Osteoblast (primary cell): Measurements from ENCODE around the gene CLECL1. TPM values are rescaled to one million over a fixed set of nuclear protein-coding genes. Genes with fewer than 3 reads are reported as not detected.
"Not testable (repeated sequence)": the region's sequence is repeated elsewhere in the genome, so short reads cannot be mapped to it uniquely, and the experiment has no call there.

Experiments
- DNase-seq: peaks from one replicate; pipeline ENCODE4 v3.0.0; 2011; ENCODE audit warnings: low spot score, mixed read lengths; ENCODE audit not compliant: insufficient read length; ENCODE audit errors: missing footprints
- H2AFZ ChIP-seq: 2 replicates; pipeline ENCODE4 v1.6.0; 2011; ENCODE audit warnings: mild to moderate bottlenecking, low read length
- H3K27ac ChIP-seq: 2 replicates; pipeline ENCODE4 v1.5.1; 2011; ENCODE audit warnings: mild to moderate bottlenecking, low read depth, low read length, moderate library complexity
- H3K27me3 ChIP-seq: 2 replicates; pipeline ENCODE4 v1.6.0; 2012; ENCODE audit warnings: mild to moderate bottlenecking, control low read depth, inconsistent platforms, low read length, moderate library complexity; ENCODE audit not compliant: insufficient read depth
- H3K36me3 ChIP-seq: 2 replicates; pipeline ENCODE4 v1.5.1; 2011; ENCODE audit warnings: mild to moderate bottlenecking, low read length, control low read depth, moderate library complexity; ENCODE audit not compliant: insufficient read depth
- H3K4me1 ChIP-seq: 2 replicates; pipeline ENCODE4 v1.5.1; 2011; ENCODE audit warnings: mild to moderate bottlenecking, low read length, control low read depth, moderate library complexity; ENCODE audit not compliant: insufficient read depth
- H3K4me2 ChIP-seq: 2 replicates; pipeline ENCODE4 v1.6.0; 2011; ENCODE audit warnings: mild to moderate bottlenecking, low read length; ENCODE audit not compliant: insufficient read depth
- H3K4me3 ChIP-seq: fragments of 200-600 bp; sonication (generic); 3 replicates; pipeline ENCODE4 v1.5.1; 2012; ENCODE audit warnings: mild to moderate bottlenecking, low read length, inconsistent platforms; ENCODE audit not compliant: insufficient read depth
- H3K79me2 ChIP-seq: 2 replicates; pipeline ENCODE4 v1.6.0; 2012; ENCODE audit warnings: mild to moderate bottlenecking, low read length, control low read depth, inconsistent platforms; ENCODE audit not compliant: insufficient read depth
- H3K9me3 ChIP-seq: 2 replicates; pipeline ENCODE4 v1.5.1; 2011; ENCODE audit warnings: low read depth, low read length, control low read depth
- H4K20me1 ChIP-seq: 2 replicates; pipeline ENCODE4 v1.6.0; 2012; ENCODE audit warnings: mild to moderate bottlenecking, low read length, control low read depth; ENCODE audit not compliant: insufficient read depth
- total RNA-seq: library from RNA; depleted of rRNA; stranded (reverse); fragments of >200 nt; gene quantifications from 2 replicates; pipeline ENCODE4 v1.2.3, GENCODE V29; 2012
- TF ChIP-seq, protein P1 (sequence below): IDR thresholded peaks from 2 replicates; pipeline ENCODE4 v1.5.1; 2011; ENCODE audit warnings: mild to moderate bottlenecking, low read depth, low read length, moderate library complexity; ENCODE audit errors: extremely low read depth

The CLECL1 gene
- total RNA-seq, 1 donor = not detected

GRCh38 chr12:9692909-9693308, 40.0 kb downstream of the CLECL1 start:
- no peaks in the 10 kb centered on the region for H4K20me1 ChIP-seq
- no peak for DNase-seq

DNA sequence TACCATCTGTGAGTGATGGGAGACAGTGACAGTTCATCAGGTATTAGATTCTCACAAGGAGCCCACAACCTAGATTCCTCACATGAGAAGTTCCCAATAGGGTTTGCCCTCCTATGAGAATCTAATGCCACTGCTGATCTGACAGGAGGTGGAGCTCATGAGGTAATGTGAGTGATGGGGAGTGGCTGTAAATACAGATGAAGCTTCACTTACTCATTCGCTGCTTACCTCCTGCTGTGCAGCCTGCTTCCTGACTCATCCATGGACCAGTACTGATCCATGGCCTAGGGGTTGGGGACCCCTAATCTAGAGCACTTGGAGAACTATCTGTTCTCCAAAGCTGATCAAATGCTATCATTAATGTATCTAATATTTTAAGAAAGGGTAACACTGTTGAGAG, 45.7 kb downstream of the CLECL1 start:
- H3K4me2 ChIP-seq = no peak overlapping the region
- no peaks in the 10 kb centered on the region for H3K79me2 ChIP-seq
- H2AFZ ChIP-seq = no peak overlapping the region
- H3K4me3 ChIP-seq = no peak overlapping the region
- peaks cover 5% of the 10 kb centered on the region for H3K36me3 ChIP-seq
- H3K4me1 ChIP-seq = no peaks in the 10 kb centered on the region
- no peaks in the 10 kb centered on the region for H4K20me1 ChIP-seq
- no peaks in the 10 kb centered on the region for H3K9me3 ChIP-seq
- no peak overlapping the region for H3K27ac ChIP-seq
- TF ChIP-seq, protein P1, sequence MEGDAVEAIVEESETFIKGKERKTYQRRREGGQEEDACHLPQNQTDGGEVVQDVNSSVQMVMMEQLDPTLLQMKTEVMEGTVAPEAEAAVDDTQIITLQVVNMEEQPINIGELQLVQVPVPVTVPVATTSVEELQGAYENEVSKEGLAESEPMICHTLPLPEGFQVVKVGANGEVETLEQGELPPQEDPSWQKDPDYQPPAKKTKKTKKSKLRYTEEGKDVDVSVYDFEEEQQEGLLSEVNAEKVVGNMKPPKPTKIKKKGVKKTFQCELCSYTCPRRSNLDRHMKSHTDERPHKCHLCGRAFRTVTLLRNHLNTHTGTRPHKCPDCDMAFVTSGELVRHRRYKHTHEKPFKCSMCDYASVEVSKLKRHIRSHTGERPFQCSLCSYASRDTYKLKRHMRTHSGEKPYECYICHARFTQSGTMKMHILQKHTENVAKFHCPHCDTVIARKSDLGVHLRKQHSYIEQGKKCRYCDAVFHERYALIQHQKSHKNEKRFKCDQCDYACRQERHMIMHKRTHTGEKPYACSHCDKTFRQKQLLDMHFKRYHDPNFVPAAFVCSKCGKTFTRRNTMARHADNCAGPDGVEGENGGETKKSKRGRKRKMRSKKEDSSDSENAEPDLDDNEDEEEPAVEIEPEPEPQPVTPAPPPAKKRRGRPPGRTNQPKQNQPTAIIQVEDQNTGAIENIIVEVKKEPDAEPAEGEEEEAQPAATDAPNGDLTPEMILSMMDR = no peak
- no peaks in the 10 kb centered on the region for H3K27me3 ChIP-seq
- no peak for DNase-seq

More at GRCh38 chr12:9692909-9693308, 40.0 kb downstream of the CLECL1 start:
- H3K9me3 ChIP-seq = no peaks in the 10 kb centered on the region
- no peaks in the 10 kb centered on the region for H3K27me3 ChIP-seq
- H3K4me1 ChIP-seq = no peaks in the 10 kb centered on the region
- peaks cover 5% of the 10 kb centered on the region for H3K36me3 ChIP-seq
- H2AFZ ChIP-seq = no peak overlapping the region
- no peak overlapping the region for H3K4me2 ChIP-seq
- no peak overlapping the region for H3K4me3 ChIP-seq
- no peak overlapping the region for H3K27ac ChIP-seq
- H3K79me2 ChIP-seq = no peaks in the 10 kb centered on the region
- TF ChIP-seq, protein P1 = no peak

DNA sequence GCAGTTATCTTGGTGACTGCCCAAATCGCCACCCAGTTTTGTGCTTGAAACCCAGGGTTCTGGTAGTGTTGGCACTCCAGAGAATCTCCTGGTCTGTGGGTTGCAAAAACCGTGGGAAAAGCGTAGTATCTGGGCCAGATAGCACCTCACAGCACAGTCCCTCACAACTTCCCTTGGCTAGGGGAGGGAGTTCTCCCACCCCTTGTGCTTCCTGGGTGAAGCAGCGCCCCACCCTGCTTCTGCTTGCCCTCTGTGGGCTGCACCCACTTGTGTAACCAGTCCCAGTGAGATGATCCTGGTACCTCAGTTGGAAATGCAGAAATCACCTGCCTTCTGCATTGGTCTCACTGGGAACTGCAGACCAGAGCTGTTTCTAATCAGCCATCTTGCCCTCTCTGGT, 47.0 kb downstream of the CLECL1 start:
- H3K79me2 ChIP-seq = no peaks in the 10 kb centered on the region
- H3K27ac ChIP-seq = no peak overlapping the region
- no peak overlapping the region for H3K4me3 ChIP-seq
- H3K9me3 ChIP-seq = no peaks in the 10 kb centered on the region
- H3K4me2 ChIP-seq = no peak overlapping the region
- H3K36me3 ChIP-seq = peaks cover 7% of the 10 kb centered on the region
- no peaks in the 10 kb centered on the region for H3K4me1 ChIP-seq
- no peak overlapping the region for H2AFZ ChIP-seq
- no peaks in the 10 kb centered on the region for H3K27me3 ChIP-seq
- no peak for DNase-seq
- TF ChIP-seq, protein P1 = no peak
- H4K20me1 ChIP-seq = no peaks in the 10 kb centered on the region

DNA sequence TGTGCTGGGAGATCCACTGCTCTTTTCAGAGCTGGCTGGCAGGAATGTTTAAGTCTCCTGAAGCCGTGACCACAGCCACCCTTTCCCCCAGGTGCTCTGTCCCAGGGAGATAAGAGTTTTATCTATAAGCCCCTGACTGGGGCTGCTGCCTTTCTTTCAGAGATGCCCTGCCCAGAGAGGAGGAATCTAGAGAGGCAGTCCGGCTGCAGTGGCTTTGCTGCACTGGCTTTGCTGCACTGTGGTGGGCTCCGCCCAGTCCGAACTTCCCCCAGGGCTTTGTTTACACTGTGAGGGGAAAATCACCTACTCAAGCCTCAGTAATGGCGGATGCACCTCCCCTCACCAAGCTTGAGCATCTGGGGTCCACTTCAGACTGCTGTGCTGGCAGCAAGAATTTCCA, 47.5 kb downstream of the CLECL1 start:
- DNase-seq, H3K27ac ChIP-seq, H3K9me3 ChIP-seq, H3K27me3 ChIP-seq, H3K4me2 ChIP-seq, H3K79me2 ChIP-seq, H4K20me1 ChIP-seq, H3K4me3 ChIP-seq, H3K36me3 ChIP-seq, H2AFZ ChIP-seq, H3K4me1 ChIP-seq: not testable (repeated sequence)

GRCh38 chr12:9682949-9683348, 49.9 kb downstream of the CLECL1 start:
- not testable (repeated sequence) for H2AFZ ChIP-seq, H4K20me1 ChIP-seq, H3K4me2 ChIP-seq, H3K79me2 ChIP-seq, H3K9me3 ChIP-seq, H3K27ac ChIP-seq, H3K4me3 ChIP-seq, H3K4me1 ChIP-seq, H3K36me3 ChIP-seq, DNase-seq, H3K27me3 ChIP-seq

GRCh38 chr12:9682508-9682907, 50.4 kb downstream of the CLECL1 start:
- not testable (repeated sequence) for H2AFZ ChIP-seq, H4K20me1 ChIP-seq, H3K4me2 ChIP-seq, H3K4me3 ChIP-seq, H3K36me3 ChIP-seq, H3K79me2 ChIP-seq, DNase-seq, H3K9me3 ChIP-seq, H3K27me3 ChIP-seq, H3K27ac ChIP-seq, H3K4me1 ChIP-seq
